Measurements from ENCODE around the gene DDX27. TPM values are rescaled to one million over a fixed set of nuclear protein-coding genes. Genes with fewer than 3 reads are reported as not detected.

The DDX27 gene
- total RNA-seq, 1 experiment from 2014 or later: 54.8 TPM

DNA sequence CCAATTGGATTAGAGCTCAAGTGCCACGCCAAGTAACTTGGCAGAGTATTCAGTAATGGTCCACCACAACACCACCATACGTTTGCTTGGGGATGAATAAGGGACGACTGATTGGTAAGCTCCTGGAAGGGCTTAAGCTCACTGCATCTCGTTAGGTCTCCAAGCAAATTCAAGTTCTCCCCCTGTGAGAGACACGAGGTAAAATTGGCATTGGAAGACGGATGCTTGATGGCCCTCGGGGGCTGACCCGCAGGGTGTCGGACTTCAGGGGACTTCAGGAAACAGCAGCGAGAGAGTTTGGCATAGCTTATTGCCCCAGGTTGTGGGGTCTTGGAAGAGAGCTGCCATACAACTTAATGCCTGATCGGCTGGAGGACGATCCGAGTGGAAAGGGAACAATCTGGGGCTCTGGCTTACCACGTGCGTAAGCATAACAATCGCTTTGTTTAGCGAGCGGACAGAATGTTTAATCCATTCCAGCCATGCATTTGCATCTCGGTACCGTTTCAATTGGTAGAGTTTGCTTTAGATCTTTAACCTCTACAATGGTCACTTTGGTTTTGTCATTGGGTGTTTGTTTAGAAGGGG is 63.5 kb downstream of the DDX27 start (continued):
- peak; percentile 65; the same call in 1 of the 2 replicates for TF ChIP-seq ERG (CRISPR knock-in tag; IDR thresholded peaks at IDR 0.05)
- TF ChIP-seq ZNF317 (CRISPR knock-in tag; IDR thresholded peaks at IDR 0.05; ENCODE audit: borderline replicate concordance, low read depth): no peak
- TF ChIP-seq, protein P1, sequence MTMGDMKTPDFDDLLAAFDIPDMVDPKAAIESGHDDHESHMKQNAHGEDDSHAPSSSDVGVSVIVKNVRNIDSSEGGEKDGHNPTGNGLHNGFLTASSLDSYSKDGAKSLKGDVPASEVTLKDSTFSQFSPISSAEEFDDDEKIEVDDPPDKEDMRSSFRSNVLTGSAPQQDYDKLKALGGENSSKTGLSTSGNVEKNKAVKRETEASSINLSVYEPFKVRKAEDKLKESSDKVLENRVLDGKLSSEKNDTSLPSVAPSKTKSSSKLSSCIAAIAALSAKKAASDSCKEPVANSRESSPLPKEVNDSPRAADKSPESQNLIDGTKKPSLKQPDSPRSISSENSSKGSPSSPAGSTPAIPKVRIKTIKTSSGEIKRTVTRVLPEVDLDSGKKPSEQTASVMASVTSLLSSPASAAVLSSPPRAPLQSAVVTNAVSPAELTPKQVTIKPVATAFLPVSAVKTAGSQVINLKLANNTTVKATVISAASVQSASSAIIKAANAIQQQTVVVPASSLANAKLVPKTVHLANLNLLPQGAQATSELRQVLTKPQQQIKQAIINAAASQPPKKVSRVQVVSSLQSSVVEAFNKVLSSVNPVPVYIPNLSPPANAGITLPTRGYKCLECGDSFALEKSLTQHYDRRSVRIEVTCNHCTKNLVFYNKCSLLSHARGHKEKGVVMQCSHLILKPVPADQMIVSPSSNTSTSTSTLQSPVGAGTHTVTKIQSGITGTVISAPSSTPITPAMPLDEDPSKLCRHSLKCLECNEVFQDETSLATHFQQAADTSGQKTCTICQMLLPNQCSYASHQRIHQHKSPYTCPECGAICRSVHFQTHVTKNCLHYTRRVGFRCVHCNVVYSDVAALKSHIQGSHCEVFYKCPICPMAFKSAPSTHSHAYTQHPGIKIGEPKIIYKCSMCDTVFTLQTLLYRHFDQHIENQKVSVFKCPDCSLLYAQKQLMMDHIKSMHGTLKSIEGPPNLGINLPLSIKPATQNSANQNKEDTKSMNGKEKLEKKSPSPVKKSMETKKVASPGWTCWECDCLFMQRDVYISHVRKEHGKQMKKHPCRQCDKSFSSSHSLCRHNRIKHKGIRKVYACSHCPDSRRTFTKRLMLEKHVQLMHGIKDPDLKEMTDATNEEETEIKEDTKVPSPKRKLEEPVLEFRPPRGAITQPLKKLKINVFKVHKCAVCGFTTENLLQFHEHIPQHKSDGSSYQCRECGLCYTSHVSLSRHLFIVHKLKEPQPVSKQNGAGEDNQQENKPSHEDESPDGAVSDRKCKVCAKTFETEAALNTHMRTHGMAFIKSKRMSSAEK (CRISPR knock-in tag; IDR thresholded peaks at IDR 0.05; ENCODE audit: borderline replicate concordance): no peak
- peak; percentile 88 for TF ChIP-seq AR (CRISPR knock-in tag; IDR thresholded peaks at IDR 0.05)
- TF ChIP-seq JUN (CRISPR knock-in tag; IDR thresholded peaks at IDR 0.05): no peak
- TF ChIP-seq, protein P2, sequence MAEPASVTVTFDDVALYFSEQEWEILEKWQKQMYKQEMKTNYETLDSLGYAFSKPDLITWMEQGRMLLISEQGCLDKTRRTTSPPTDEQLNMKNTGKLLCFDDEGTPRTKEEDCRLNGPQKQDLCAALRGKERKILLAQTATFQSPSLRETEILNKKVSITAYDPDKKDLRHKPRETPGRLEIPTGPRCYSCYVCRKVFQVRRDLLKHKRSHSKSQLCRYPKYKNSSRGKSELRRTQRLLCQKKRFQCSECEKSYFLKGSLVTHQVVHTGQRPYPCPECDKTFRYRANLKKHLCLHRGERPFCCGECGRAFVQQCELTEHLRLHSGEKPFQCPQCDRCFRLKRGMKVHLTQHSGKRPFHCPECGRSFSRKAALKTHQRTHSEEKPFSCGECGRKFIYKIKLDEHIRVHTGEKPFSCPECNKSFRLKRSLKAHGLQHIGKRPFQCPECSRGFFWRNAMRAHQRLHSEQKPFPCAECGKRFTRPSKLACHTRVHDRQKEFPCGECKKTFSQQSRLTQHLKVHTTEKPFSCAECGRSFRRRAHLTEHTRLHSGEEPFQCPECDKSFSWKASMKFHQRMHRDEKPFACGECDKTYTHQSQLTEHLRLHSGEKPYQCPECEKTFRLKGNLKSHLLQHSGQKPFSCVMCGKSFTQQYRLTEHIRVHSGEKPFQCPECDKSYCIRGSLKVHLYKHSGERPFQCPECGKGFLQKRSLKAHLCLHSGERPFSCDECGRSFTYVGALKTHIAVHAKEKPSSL (CRISPR knock-in tag; conservative IDR thresholded peaks at IDR 0.05): peak; percentile 38; the same call in 1 of the 2 replicates
- no peak for TF ChIP-seq CTCF (IDR thresholded peaks at IDR 0.05)
- TF ChIP-seq, protein P3, sequence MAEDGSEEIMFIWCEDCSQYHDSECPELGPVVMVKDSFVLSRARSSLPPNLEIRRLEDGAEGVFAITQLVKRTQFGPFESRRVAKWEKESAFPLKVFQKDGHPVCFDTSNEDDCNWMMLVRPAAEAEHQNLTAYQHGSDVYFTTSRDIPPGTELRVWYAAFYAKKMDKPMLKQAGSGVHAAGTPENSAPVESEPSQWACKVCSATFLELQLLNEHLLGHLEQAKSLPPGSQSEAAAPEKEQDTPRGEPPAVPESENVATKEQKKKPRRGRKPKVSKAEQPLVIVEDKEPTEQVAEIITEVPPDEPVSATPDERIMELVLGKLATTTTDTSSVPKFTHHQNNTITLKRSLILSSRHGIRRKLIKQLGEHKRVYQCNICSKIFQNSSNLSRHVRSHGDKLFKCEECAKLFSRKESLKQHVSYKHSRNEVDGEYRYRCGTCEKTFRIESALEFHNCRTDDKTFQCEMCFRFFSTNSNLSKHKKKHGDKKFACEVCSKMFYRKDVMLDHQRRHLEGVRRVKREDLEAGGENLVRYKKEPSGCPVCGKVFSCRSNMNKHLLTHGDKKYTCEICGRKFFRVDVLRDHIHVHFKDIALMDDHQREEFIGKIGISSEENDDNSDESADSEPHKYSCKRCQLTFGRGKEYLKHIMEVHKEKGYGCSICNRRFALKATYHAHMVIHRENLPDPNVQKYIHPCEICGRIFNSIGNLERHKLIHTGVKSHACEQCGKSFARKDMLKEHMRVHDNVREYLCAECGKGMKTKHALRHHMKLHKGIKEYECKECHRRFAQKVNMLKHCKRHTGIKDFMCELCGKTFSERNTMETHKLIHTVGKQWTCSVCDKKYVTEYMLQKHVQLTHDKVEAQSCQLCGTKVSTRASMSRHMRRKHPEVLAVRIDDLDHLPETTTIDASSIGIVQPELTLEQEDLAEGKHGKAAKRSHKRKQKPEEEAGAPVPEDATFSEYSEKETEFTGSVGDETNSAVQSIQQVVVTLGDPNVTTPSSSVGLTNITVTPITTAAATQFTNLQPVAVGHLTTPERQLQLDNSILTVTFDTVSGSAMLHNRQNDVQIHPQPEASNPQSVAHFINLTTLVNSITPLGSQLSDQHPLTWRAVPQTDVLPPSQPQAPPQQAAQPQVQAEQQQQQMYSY (CRISPR knock-in tag; IDR thresholded peaks at IDR 0.05): no peak
- no peak for TF ChIP-seq ZBTB43 (CRISPR knock-in tag; IDR thresholded peaks at IDR 0.05)
- no peak for TF ChIP-seq ZNF121 (CRISPR knock-in tag; IDR thresholded peaks at IDR 0.05)
- no peak for TF ChIP-seq ZNF423 (CRISPR knock-in tag; IDR thresholded peaks at IDR 0.05)
- TF ChIP-seq OVOL2 (CRISPR knock-in tag; IDR thresholded peaks at IDR 0.05; ENCODE audit: borderline replicate concordance): no peak
- TF ChIP-seq ZNF232 (CRISPR knock-in tag; IDR thresholded peaks at IDR 0.05): peak; percentile 73; the same call in 1 of the 2 replicates
- TF ChIP-seq HMGA2 (CRISPR knock-in tag; IDR thresholded peaks at IDR 0.05): no peak
- TF ChIP-seq CREM (CRISPR knock-in tag; IDR thresholded peaks at IDR 0.05): 0 out of 2 replicates have a peak, but pooled peaks have one; percentile 15
- TF ChIP-seq ZNF219 (CRISPR knock-in tag; IDR thresholded peaks at IDR 0.05; ENCODE audit: borderline replicate concordance): no peak
- TF ChIP-seq MLX (CRISPR knock-in tag; IDR thresholded peaks at IDR 0.05): peak; percentile 82; the same call in 1 of the 2 replicates
- no peak for TF ChIP-seq SMAD4 (CRISPR knock-in tag; IDR thresholded peaks at IDR 0.05)
- TF ChIP-seq IRF1 (CRISPR knock-in tag; IDR thresholded peaks at IDR 0.05): no peak
